Measurements from ENCODE around the gene SDF4.

- TF ChIP-seq CTCF (conservative IDR thresholded peaks at IDR 0.05), result no peak
- TF ChIP-seq ZFX (IDR thresholded peaks at IDR 0.05), result no peak
These were observed 12.5 kb downstream of the SDF4 start for GRCh38 chr1:1219341-1219740.
